Measurements from ENCODE around the gene HS3ST3A1. TPM values are rescaled to one million over a fixed set of nuclear protein-coding genes. Genes with fewer than 3 reads are reported as not detected.

HS3ST3A1 gene
- total and polyA plus RNA-seq, 4 donors = 0.18 to 8.0 (median 5.6) TPM

DNA sequence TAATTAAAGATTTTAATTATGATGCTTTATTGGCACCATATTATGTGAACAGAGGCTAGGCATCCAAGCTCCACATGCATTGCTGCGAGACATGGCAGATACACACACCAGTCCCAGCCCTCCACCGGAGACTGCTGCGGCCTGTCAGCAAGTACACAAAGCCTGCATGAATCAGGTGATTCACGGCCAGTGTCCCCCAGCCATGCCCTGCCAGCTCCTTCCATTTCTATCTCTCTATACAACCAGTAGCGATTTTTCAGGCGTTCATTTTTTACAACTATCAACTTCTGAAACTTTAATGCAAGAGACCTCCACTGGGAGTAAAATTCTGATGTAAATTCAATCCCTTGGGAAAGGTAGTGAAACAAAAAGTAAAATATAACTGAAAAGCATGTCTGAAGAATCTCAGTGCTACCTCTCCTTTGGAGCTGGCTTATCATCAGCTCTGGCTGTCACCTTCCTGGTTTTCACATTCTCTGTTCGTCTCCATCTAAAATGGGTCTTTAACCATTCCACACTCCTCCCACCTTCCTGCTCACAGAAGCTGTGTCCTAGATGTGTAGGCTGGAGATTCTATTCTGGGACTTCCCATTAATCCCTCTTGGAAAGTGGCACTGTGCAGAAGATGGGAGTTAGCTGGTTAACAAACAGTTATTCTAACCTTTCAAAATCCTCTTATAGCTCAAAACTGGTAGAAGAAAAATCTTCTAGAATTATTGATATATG lies 32.2 kb downstream of the HS3ST3A1 start:
- TF ChIP-seq, protein P1, sequence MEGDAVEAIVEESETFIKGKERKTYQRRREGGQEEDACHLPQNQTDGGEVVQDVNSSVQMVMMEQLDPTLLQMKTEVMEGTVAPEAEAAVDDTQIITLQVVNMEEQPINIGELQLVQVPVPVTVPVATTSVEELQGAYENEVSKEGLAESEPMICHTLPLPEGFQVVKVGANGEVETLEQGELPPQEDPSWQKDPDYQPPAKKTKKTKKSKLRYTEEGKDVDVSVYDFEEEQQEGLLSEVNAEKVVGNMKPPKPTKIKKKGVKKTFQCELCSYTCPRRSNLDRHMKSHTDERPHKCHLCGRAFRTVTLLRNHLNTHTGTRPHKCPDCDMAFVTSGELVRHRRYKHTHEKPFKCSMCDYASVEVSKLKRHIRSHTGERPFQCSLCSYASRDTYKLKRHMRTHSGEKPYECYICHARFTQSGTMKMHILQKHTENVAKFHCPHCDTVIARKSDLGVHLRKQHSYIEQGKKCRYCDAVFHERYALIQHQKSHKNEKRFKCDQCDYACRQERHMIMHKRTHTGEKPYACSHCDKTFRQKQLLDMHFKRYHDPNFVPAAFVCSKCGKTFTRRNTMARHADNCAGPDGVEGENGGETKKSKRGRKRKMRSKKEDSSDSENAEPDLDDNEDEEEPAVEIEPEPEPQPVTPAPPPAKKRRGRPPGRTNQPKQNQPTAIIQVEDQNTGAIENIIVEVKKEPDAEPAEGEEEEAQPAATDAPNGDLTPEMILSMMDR (IDR thresholded peaks at IDR 0.05; ENCODE audit: control extremely low read depth, extremely low read depth) = no peak
- Histone ChIP-seq H3K4me3 (no peak overlapping the region), H3K4me1 (ENCODE audit: control insufficient read depth in 5 of 5, insufficient read depth in 5 of 5, low read length in 5 of 5) (peaks cover 0 to 15% (median 5%) of the 10 kb centered on the region in 5 donors), H3K27ac (ENCODE audit: low read depth in 1 of 2, low read length in 1 of 2) (no peak overlapping the region), H3K9ac (ENCODE audit: insufficient read depth in 1 of 2, low read length in 2 of 2) (no peak overlapping the region), H3K9me3 (ENCODE audit: control insufficient read depth in 4 of 4, insufficient read depth in 3 of 4, low read length in 3 of 4) (peaks cover 0 to 6% (median 0%) of the 10 kb centered on the region in 4 donors), H3K36me3 (ENCODE audit: control insufficient read depth in 4 of 4, insufficient read depth in 4 of 4, low read length in 4 of 4) (peaks cover 0 to 11% (median 3%) of the 10 kb centered on the region in 4 donors), H3K27me3 (ENCODE audit: control insufficient read depth in 3 of 3, insufficient read depth in 3 of 3, low read length in 2 of 3) (no peaks in the 10 kb centered on the region)
- no peak for ATAC-seq (ENCODE audit: insufficient read depth, low FRiP score)
- 74 to 87% methylated on average over 7 of the region's 7 CpGs for WGBS, 2 donors
- DNase-seq = no peak

DNA sequence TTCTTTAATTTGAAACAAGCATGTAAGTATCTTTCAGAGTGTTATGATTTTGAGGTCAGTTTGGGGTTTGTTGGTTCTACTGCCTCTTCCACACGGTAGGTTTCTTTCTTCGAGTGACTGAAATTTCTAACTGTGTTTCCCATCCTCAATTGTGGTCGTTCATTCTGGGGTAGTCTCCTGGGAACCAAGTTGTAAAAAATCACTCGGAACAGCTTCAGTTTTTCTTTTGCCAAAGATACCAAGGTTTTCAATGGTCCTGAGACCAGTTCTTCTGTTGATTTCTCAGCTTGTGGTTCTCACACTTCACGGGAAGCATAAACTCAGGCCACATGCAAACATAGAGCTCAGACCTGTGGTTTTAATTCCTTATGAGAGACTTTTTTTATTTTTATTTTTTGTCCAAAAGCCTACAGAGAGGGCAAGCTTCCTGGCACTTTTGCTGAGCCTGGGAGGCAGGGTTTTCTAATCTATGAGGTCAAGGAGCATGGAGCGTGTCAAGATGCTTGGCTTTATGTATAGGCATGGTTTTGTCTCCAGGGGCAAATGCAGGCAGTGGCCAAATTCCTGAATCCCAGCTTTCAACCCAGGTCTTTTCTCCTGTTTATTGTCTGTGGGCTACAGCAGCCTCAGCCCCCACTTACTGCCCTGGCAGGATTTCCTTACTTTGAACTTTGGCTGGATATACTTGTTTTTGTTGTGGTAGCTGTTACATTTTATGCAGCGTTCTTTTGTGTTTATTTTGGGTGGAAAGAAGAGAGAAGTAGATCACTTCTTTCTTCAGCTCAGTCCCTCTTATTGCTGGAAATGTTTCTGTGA lies 32.9 kb downstream of the HS3ST3A1 start:
- no peak for ATAC-seq (ENCODE audit: insufficient read depth, low FRiP score)
- H3K9ac ChIP-seq (ENCODE audit: insufficient read depth in 1 of 2, low read length in 2 of 2) = no peak overlapping the region
- H3K9me3 ChIP-seq (ENCODE audit: control insufficient read depth in 4 of 4, insufficient read depth in 3 of 4, low read length in 3 of 4) = peaks cover 0 to 6% (median 0%) of the 10 kb centered on the region in 4 donors
- peaks cover 0 to 19% (median 5%) of the 10 kb centered on the region in 5 donors for H3K4me1 ChIP-seq (ENCODE audit: control insufficient read depth in 5 of 5, insufficient read depth in 5 of 5, low read length in 5 of 5)
- peaks cover 0 to 11% (median 3%) of the 10 kb centered on the region in 4 donors for H3K36me3 ChIP-seq (ENCODE audit: control insufficient read depth in 4 of 4, insufficient read depth in 4 of 4, low read length in 4 of 4)
- H3K4me3 ChIP-seq = no peak overlapping the region
- WGBS, 2 donors = 75 to 82% methylated on average over 7 of the region's 7 CpGs
- TF ChIP-seq, protein P1 (IDR thresholded peaks at IDR 0.05; ENCODE audit: control extremely low read depth, extremely low read depth) = no peak
- no peak overlapping the region for H3K27ac ChIP-seq (ENCODE audit: low read depth in 1 of 2, low read length in 1 of 2)
- no peaks in the 10 kb centered on the region for H3K27me3 ChIP-seq (ENCODE audit: control insufficient read depth in 3 of 3, insufficient read depth in 3 of 3, low read length in 2 of 3)
- DNase-seq = no peak

DNA sequence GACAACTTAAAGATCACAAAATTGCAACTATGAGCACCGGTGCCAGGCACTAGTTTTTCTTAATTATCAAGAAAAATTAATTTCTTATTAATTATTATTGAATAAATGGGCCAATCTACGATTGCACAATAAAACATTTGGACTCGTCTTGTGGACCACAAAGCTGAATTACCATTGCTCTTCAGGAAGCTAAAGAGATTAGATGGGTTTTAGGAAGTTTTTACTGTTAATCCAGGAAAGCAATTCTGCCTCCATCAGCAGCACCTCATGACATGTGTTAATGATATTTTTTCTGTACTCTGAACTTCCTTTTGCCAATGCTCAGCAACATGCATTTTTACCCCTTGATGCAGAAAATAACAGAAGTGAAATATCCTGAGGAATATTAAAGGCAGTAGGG lies 37.9 kb downstream of the HS3ST3A1 start:
- Histone ChIP-seq H3K4me3 (no peak overlapping the region), H3K4me1 (ENCODE audit: control insufficient read depth in 5 of 5, insufficient read depth in 5 of 5, low read length in 5 of 5) (peaks cover 0 to 28% (median 9%) of the 10 kb centered on the region in 5 donors), H3K9ac (ENCODE audit: insufficient read depth in 1 of 2, low read length in 2 of 2) (peak overlapping the region in 1 of 2 donors; percentile 23), H3K27me3 (ENCODE audit: control insufficient read depth in 3 of 3, insufficient read depth in 3 of 3, low read length in 2 of 3) (no peaks in the 10 kb centered on the region), H3K27ac (ENCODE audit: low read depth in 1 of 2, low read length in 1 of 2) (no peak overlapping the region), H3K9me3 (ENCODE audit: control insufficient read depth in 4 of 4, insufficient read depth in 3 of 4, low read length in 3 of 4) (peaks cover 0 to 6% (median 0%) of the 10 kb centered on the region in 4 donors), H3K36me3 (ENCODE audit: control insufficient read depth in 4 of 4, insufficient read depth in 4 of 4, low read length in 4 of 4) (peaks cover 0 to 11% (median 3%) of the 10 kb centered on the region in 4 donors)
- DNase-seq (peak; percentile 30 to 87 (median 83)), ATAC-seq (ENCODE audit: insufficient read depth, low FRiP score) (no peak)
- 47 to 51% methylated on average over 3 of the region's 3 CpGs for WGBS, 2 donors
- TF ChIP-seq, protein P1 (IDR thresholded peaks at IDR 0.05; ENCODE audit: control extremely low read depth, extremely low read depth) = no peak

All from lung (tissue), 12 donors.